Osteocyte (in vitro differentiated cells): Measurements from ENCODE around the gene NUP88. TPM values are rescaled to one million over a fixed set of nuclear protein-coding genes. Genes with fewer than 3 reads are reported as not detected.

Source experiments
- DNase-seq: peaks from one replicate; pipeline ENCODE4 v3.0.0; 2021; ENCODE audit warnings: mixed read lengths; ENCODE audit not compliant: unreplicated experiment; ENCODE audit errors: extremely low spot score
- H3K27ac Mint-ChIP-seq: one replicate; pipeline ENCODE4 v1.8.0; 2021; ENCODE audit warnings: mild to moderate bottlenecking, mixed read lengths; ENCODE audit not compliant: unreplicated experiment
- H3K27me3 Mint-ChIP-seq: one replicate; pipeline ENCODE4 v1.8.0; 2021; ENCODE audit warnings: mixed read lengths; ENCODE audit not compliant: unreplicated experiment
- H3K36me3 Mint-ChIP-seq: one replicate; pipeline ENCODE4 v1.8.0; 2021; ENCODE audit warnings: mixed read lengths; ENCODE audit not compliant: unreplicated experiment
- H3K4me1 Mint-ChIP-seq: one replicate; pipeline ENCODE4 v1.8.0; 2021; ENCODE audit warnings: mixed read lengths; ENCODE audit not compliant: unreplicated experiment
- H3K4me3 Mint-ChIP-seq: one replicate; pipeline ENCODE4 v1.8.0; 2021; ENCODE audit warnings: mild to moderate bottlenecking, moderate library complexity, mixed read lengths; ENCODE audit not compliant: unreplicated experiment
- H3K9me3 Mint-ChIP-seq: one replicate; pipeline ENCODE4 v1.8.0; 2021; ENCODE audit warnings: mixed read lengths; ENCODE audit not compliant: unreplicated experiment
- total RNA-seq: library from RNA; stranded (reverse); gene quantifications from 2 replicates; pipeline ENCODE4 v1.2.1, GENCODE V29; 2021
- TF ChIP-seq, protein P1 (sequence below): fragments of 200-600 bp; sonication (generic); IDR thresholded peaks from 2 replicates; pipeline ENCODE4 v1.5.0; 2021; ENCODE audit warnings: antibody characterized with exemption, mild to moderate bottlenecking, moderate library complexity

NUP88 gene
- total RNA-seq, 1 donor from 2014 or later, result 45.7 TPM

DNA sequence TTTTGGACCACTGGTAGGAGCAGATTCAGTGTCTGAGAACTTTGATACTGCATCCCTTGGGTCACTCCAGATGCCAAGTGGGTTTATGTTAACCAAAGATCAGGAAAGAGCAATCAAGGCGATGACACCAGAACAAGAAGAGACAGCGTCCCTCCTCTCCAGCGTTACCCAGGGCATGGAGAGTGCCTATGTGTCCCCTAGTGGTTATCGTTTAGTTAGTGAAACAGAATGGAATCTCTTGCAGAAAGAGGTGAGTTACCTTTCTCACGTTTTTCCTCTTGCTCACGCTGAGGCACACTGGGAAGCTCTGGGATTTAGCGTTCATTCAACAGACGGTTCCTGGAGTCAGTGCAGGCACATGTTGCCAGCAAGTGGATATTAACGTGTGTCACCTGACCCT lies 58.0 kb downstream of the NUP88 start:
- no peaks in the 10 kb centered on the region for H3K9me3 Mint-ChIP-seq
- no peak overlapping the region for H3K4me3 Mint-ChIP-seq
- no peaks in the 10 kb centered on the region for H3K27me3 Mint-ChIP-seq
- no peak for DNase-seq
- no peak overlapping the region for H3K27ac Mint-ChIP-seq
- TF ChIP-seq, protein P1, sequence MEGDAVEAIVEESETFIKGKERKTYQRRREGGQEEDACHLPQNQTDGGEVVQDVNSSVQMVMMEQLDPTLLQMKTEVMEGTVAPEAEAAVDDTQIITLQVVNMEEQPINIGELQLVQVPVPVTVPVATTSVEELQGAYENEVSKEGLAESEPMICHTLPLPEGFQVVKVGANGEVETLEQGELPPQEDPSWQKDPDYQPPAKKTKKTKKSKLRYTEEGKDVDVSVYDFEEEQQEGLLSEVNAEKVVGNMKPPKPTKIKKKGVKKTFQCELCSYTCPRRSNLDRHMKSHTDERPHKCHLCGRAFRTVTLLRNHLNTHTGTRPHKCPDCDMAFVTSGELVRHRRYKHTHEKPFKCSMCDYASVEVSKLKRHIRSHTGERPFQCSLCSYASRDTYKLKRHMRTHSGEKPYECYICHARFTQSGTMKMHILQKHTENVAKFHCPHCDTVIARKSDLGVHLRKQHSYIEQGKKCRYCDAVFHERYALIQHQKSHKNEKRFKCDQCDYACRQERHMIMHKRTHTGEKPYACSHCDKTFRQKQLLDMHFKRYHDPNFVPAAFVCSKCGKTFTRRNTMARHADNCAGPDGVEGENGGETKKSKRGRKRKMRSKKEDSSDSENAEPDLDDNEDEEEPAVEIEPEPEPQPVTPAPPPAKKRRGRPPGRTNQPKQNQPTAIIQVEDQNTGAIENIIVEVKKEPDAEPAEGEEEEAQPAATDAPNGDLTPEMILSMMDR, result no peak
- peaks cover 35% of the 10 kb centered on the region for H3K36me3 Mint-ChIP-seq
- H3K4me1 Mint-ChIP-seq, result peaks cover 3% of the 10 kb centered on the region

DNA sequence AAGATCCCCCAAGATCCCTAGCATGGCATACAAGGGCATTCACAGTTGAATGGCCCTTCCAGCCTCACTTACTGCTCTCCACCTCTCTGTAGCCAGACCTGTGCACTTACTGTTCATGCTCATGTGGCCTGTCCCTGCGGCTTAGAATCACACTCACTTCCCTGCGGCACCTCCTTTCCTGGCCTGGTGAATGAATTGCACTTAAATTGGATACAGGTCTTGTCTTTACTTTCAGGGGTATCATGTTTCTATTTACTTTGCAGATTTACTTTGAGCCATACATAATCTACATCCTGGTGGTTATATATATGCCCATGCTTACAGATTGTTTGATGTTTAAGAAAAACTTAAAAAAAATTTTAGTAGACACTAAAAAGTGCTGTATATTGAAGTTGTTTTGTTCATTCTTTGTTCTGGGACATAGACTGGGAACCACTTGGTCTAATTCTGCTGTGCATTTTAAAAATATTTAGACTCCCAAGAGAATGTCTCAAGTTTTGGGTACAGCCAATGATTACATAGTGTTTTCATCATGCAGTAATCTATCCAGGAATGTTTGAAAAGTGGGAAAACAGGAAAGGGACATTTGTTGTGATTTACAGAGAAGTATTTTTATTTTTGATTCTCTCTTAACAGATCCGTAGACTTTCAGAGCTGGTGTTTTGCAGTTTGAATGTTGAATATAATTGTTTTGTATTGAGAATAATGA lies 63.9 kb downstream of the NUP88 start:
- no peak for DNase-seq
- Mint-ChIP-seq H3K4me1 (peaks cover 24% of the 10 kb centered on the region), H3K27me3 (no peaks in the 10 kb centered on the region), H3K4me3 (no peak overlapping the region), H3K9me3 (no peaks in the 10 kb centered on the region), H3K36me3 (peaks cover 33% of the 10 kb centered on the region), H3K27ac (peak overlapping the region; percentile 74)
- TF ChIP-seq, protein P1, result no peak

DNA sequence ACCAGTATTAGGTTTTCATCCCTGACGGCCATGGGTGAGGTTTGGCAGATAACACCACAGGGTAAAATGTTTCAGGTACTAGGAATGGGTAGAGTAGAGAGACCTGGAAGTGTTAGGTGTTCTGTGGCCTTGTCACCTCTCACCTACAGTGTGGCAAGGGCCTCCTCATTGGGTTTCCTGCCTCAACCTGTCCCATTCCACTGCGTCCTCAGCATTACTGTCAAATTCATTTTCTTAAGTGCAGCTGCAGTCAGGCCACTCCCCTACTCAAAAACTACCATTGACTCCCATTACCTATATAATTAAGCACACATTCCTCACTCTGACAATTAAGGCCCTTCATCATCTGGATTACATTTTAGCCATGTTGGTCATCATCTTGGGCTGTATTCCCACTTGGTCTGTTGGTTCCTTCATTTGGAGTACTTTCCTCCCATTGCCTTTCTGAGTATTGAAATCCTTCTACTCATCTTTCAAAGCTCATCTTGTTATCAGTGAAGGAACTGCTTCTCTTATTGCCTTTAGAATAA lies 64.5 kb downstream of the NUP88 start:
- H3K36me3 Mint-ChIP-seq, result peaks cover 32% of the 10 kb centered on the region
- DNase-seq, result no peak
- H3K4me1 Mint-ChIP-seq, result peaks cover 24% of the 10 kb centered on the region
- peak overlapping the region; percentile 74 for H3K27ac Mint-ChIP-seq
- no peaks in the 10 kb centered on the region for H3K27me3 Mint-ChIP-seq
- no peak overlapping the region for H3K4me3 Mint-ChIP-seq
- H3K9me3 Mint-ChIP-seq, result no peaks in the 10 kb centered on the region
- TF ChIP-seq, protein P1, result no peak

DNA sequence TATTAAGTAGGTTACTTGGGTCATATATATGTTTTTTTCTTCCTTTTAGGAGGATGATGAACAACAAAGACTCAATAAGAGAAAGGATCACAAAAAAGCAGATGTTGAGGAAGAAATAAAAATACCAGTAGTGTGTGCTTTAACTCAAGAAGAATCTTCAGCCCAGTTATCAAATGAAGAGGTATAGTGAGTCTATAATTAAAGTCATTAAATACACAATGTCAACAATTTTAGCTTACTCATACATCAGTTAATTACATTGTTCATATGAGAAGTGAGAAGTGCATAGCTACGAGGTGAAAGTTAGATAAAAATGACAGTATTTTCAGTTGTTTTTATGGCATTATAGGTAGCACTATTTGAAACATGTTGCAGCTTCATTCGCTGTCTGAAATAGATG lies 65.2 kb downstream of the NUP88 start:
- Mint-ChIP-seq H3K4me1 (peaks cover 24% of the 10 kb centered on the region), H3K27me3 (no peaks in the 10 kb centered on the region), H3K27ac (peak overlapping the region; percentile 45), H3K4me3 (no peak overlapping the region), H3K36me3 (peaks cover 36% of the 10 kb centered on the region), H3K9me3 (no peaks in the 10 kb centered on the region)
- no peak for DNase-seq
- TF ChIP-seq, protein P1, result no peak

DNA sequence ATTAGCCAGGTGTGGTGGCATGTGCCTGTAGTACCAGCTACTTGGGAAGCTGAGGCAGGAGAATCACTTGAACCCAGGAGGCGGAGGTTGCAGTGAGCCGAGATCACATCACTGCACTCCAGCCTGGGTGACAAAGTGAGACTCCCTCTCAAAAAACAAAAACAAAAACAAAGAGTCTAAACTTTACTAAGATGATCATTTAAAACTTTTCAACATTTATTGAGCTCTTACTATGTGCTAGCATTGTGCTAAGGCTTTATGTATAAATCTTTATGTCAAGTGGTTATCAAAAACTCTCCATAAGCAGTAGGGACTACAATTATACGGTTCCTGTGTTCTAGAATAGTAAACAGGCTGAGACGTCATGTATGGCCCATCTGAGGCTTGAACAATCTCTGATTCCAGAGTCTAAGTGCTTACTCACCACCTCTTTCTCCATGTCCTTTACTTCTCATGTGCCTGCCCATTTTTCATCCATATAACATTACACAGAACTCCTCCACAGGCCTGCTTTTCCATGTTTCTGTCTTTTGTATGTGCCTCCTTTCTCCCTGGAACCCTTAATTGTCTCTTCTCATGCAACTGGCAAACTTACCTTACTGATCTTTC lies 66.7 kb downstream of the NUP88 start:
- peaks cover 43% of the 10 kb centered on the region for H3K36me3 Mint-ChIP-seq
- no peaks in the 10 kb centered on the region for H3K27me3 Mint-ChIP-seq
- peak overlapping the region; percentile 45 for H3K27ac Mint-ChIP-seq
- TF ChIP-seq, protein P1, result no peak
- DNase-seq, result no peak
- H3K4me1 Mint-ChIP-seq, result peaks cover 24% of the 10 kb centered on the region
- H3K4me3 Mint-ChIP-seq, result no peak overlapping the region
- H3K9me3 Mint-ChIP-seq, result no peaks in the 10 kb centered on the region
